HepG2 (cell line): ENCODE measurements around the gene JOSD1. TPM values are rescaled to one million over a fixed set of nuclear protein-coding genes. Genes with fewer than 3 reads are reported as not detected.
A peak's percentile ranks its signal among the peaks of the same experiment; 100 is the strongest.

Experiments
- ADNP ChIP-seq: sonication (generic); formaldehyde crosslinking; IDR thresholded peaks from 2 replicates; pipeline ENCODE4 v1.4.0; 2020; ENCODE audit warnings: missing genetic modification reagents
- ARNT2 ChIP-seq: sonication (generic); formaldehyde crosslinking; IDR thresholded peaks from 2 replicates; pipeline ENCODE4 v1.8.0; 2022; ENCODE audit warnings: mild to moderate bottlenecking, low read depth, missing genetic modification reagents, moderate library complexity
- ELF1 ChIP-seq: sonication (generic); formaldehyde crosslinking; IDR thresholded peaks from 2 replicates; pipeline ENCODE4 v1.4.0; 2020; ENCODE audit warnings: missing genetic modification reagents
- LRRFIP1 ChIP-seq: sonication (generic); formaldehyde crosslinking; conservative IDR thresholded peaks from 2 replicates; pipeline ENCODE4 v1.4.0; 2020; ENCODE audit warnings: missing genetic modification reagents
- PRDM10 ChIP-seq: sonication (generic); formaldehyde crosslinking; IDR thresholded peaks from 2 replicates; pipeline ENCODE4 v1.4.0; 2020; ENCODE audit warnings: low read depth, missing genetic modification reagents
- SP4 ChIP-seq: sonication (generic); formaldehyde crosslinking; IDR thresholded peaks from 2 replicates; pipeline ENCODE4 v1.8.1; 2023; ENCODE audit warnings: mild to moderate bottlenecking, missing genetic modification reagents
- SRY ChIP-seq: sonication (generic); formaldehyde crosslinking; IDR thresholded peaks from 2 replicates; pipeline ENCODE4 v1.8.0; 2022; ENCODE audit warnings: mild to moderate bottlenecking, missing genetic modification reagents
- SUZ12 ChIP-seq: fragments of 150-350 bp; IDR thresholded peaks from 2 replicates; pipeline ENCODE4 v1.6.1; 2014; ENCODE audit warnings: low read depth, low read length
- ZBTB26 ChIP-seq: IDR thresholded peaks from 2 replicates; pipeline ENCODE4 v1.6.1; 2016; ENCODE audit warnings: missing compliant biosample characterization, missing genetic modification reagents, borderline replicate concordance
- ZFP1 ChIP-seq: IDR thresholded peaks from 2 replicates; pipeline ENCODE4 v1.6.1; 2016
- ZNF446 ChIP-seq: sonication (generic); formaldehyde crosslinking; IDR thresholded peaks from 2 replicates; pipeline ENCODE4 v1.5.0; 2020; ENCODE audit warnings: mild to moderate bottlenecking, missing genetic modification reagents
- ZNF709 ChIP-seq: sonication (generic); formaldehyde crosslinking; IDR thresholded peaks from 2 replicates; pipeline ENCODE4 v1.5.0; 2020; ENCODE audit warnings: mild to moderate bottlenecking, missing genetic modification reagents
- polyA plus RNA-seq, 8 experiments: library from polyadenylated mRNA; depleted of rRNA in 3 of 8; stranded (reverse) in 7 of 8; unstranded in 1 of 8; fragments of >200 nt; fragmentation: Illumina TruSeq in 4 of 8; extraction: Trizol in 4 of 8; gene quantifications; 2 replicates each; pipeline versions ENCODE4 v1.2.1 to v1.2.3, GENCODE V29; 2011 to 2016; ENCODE audit warnings: low read depth in 4 of 8, missing spikeins in 1 of 8, mixed read lengths in 1 of 8; ENCODE audit not compliant: insufficient read depth in 1 of 8
- total RNA-seq, 5 experiments: library from RNA; depleted of rRNA; stranded (reverse); fragments of >200 nt; fragmentation: Illumina TruSeq; extraction: Trizol; gene quantifications; 2 replicates each; pipeline ENCODE4 v1.2.3, GENCODE V29; 2016; ENCODE audit warnings: low read depth in 1 of 5
- TF ChIP-seq, protein P1 (sequence below), 2 experiments: IDR thresholded peaks; 2 replicates each; pipeline ENCODE4 v1.6.1; 2011 to 2012; ENCODE audit warnings: low read length in 2 of 2, borderline replicate concordance in 1 of 2, low read depth in 1 of 2, mild to moderate bottlenecking in 1 of 2, moderate library complexity in 1 of 2
- TF ChIP-seq, protein P2 (sequence below): sonication (generic); formaldehyde crosslinking; IDR thresholded peaks from 2 replicates; pipeline ENCODE4 v1.5.0; 2020; ENCODE audit warnings: mild to moderate bottlenecking, missing genetic modification reagents

The JOSD1 gene
- total and polyA plus RNA-seq, 2 of the 13 experiments (the other 11 are each of a cell fraction or from before 2014, with no cell fraction given), result 31.7 to 38.4 TPM

DNA sequence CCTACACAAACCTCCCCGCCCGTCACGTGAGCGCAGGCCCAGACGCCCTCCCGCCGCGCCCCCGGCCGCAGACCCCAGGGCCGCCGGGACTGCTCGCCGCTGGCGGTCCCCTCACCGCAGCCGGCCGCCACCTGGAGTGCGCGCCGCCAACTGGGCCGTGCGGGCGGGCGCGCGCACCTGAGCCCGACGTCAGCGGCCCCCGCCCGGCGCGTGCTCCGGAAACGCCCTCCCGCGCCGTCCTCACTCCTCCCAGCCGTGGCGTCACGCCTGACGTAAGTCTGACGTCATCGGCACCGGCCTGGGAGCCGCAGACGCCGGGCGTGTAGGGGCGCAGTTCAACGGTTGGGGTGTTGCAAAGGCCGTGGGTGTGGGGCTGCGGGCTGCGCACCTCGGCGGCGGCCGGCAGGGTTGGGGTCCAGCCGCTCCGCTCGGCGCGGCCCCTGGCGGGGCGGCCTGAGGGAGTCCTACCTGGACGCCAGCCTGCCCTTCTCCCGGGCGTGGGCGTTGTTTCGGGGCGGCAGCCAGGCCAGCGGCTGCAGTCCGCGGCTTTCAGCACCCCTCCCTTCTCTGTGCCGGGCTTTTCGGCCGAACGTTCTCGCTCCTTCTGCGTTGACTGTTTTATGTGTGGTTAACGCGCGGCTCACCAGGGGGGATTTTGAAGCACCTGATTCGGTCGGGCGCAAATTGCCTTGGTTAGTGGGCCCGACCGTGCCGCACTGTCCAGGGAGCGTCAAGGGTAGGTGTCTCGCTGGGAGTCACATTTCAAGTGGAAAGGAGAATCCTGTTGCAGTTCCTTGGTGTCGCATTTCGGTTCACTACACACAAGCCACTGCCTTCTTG lies at the start of gene JOSD1 (continued):
- no peak for TF ChIP-seq ZBTB26
- TF ChIP-seq ARNT2 (CRISPR knock-in tag), result peak; percentile 92
- peak; percentile 49; the same call in 1 of the 2 replicates for TF ChIP-seq ELF1 (CRISPR knock-in tag)
- no peak for TF ChIP-seq LRRFIP1 (CRISPR knock-in tag)
- no peak for TF ChIP-seq ZFP1
- no peak; the same call in 1 of the 2 replicates for TF ChIP-seq ZNF446 (CRISPR knock-in tag)
- TF ChIP-seq SP4, result peak; percentile 95
- TF ChIP-seq, protein P1, sequence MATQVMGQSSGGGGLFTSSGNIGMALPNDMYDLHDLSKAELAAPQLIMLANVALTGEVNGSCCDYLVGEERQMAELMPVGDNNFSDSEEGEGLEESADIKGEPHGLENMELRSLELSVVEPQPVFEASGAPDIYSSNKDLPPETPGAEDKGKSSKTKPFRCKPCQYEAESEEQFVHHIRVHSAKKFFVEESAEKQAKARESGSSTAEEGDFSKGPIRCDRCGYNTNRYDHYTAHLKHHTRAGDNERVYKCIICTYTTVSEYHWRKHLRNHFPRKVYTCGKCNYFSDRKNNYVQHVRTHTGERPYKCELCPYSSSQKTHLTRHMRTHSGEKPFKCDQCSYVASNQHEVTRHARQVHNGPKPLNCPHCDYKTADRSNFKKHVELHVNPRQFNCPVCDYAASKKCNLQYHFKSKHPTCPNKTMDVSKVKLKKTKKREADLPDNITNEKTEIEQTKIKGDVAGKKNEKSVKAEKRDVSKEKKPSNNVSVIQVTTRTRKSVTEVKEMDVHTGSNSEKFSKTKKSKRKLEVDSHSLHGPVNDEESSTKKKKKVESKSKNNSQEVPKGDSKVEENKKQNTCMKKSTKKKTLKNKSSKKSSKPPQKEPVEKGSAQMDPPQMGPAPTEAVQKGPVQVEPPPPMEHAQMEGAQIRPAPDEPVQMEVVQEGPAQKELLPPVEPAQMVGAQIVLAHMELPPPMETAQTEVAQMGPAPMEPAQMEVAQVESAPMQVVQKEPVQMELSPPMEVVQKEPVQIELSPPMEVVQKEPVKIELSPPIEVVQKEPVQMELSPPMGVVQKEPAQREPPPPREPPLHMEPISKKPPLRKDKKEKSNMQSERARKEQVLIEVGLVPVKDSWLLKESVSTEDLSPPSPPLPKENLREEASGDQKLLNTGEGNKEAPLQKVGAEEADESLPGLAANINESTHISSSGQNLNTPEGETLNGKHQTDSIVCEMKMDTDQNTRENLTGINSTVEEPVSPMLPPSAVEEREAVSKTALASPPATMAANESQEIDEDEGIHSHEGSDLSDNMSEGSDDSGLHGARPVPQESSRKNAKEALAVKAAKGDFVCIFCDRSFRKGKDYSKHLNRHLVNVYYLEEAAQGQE (IDR thresholded peaks at IDR 0.05; ENCODE audit: borderline replicate concordance in 1 of 2, low read depth in 1 of 2, low read length in 2 of 2), result no peak
- TF ChIP-seq ADNP, result no peak
- TF ChIP-seq SRY, result peak; percentile 95
- TF ChIP-seq, protein P2, sequence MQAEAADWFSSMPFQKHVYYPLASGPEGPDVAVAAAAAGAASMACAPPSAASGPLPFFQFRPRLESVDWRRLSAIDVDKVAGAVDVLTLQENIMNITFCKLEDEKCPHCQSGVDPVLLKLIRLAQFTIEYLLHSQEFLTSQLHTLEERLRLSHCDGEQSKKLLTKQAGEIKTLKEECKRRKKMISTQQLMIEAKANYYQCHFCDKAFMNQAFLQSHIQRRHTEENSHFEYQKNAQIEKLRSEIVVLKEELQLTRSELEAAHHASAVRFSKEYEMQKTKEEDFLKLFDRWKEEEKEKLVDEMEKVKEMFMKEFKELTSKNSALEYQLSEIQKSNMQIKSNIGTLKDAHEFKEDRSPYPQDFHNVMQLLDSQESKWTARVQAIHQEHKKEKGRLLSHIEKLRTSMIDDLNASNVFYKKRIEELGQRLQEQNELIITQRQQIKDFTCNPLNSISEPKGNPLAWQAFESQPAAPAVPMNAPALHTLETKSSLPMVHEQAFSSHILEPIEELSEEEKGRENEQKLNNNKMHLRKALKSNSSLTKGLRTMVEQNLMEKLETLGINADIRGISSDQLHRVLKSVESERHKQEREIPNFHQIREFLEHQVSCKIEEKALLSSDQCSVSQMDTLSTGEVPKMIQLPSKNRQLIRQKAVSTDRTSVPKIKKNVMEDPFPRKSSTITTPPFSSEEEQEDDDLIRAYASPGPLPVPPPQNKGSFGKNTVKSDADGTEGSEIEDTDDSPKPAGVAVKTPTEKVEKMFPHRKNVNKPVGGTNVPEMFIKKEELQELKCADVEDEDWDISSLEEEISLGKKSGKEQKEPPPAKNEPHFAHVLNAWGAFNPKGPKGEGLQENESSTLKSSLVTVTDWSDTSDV, result no peak; the same call in 1 of the 2 replicates
- peak; percentile 62 for TF ChIP-seq ZNF709 (CRISPR knock-in tag)
- 0 out of 2 replicates have a peak, but pooled peaks have one; percentile 23 for TF ChIP-seq PRDM10 (CRISPR knock-in tag)
- TF ChIP-seq SUZ12, result no peak
